Stimulated activated effector memory CD8-positive, alpha-beta T cell treated with anti-CD3 and anti-CD28 coated beads, Interleukin-12 subunit alpha, Interleukin-12 subunit beta, amount 100 ng/mL, for 72 hours (primary cell): ENCODE results near the gene CCND3.
A peak's percentile ranks its signal among the peaks of the same experiment; 100 is the strongest.

ENCODE experiments used
- ATAC-seq: fragments of 150-1000 bp; cut with Tn5 transposase; 2 replicates; pipeline ENCODE4 v1.10.0; 2021
- DNase-seq, 2 donors: peaks; one replicate each; pipeline ENCODE4 v3.0.0; 2021 to 2022; ENCODE audit warnings: low spot score in 2 of 2
- H3K27ac Mint-ChIP-seq: one replicate; pipeline ENCODE4 v1.8.0; 2022; ENCODE audit warnings: mild to moderate bottlenecking, mixed read lengths
- H3K36me3 Mint-ChIP-seq: one replicate; pipeline ENCODE4 v1.8.0; 2022; ENCODE audit warnings: mild to moderate bottlenecking, mixed read lengths
- H3K4me1 Mint-ChIP-seq: one replicate; pipeline ENCODE4 v1.8.0; 2022; ENCODE audit warnings: mixed read lengths
- H3K4me3 Mint-ChIP-seq: one replicate; pipeline ENCODE4 v1.8.0; 2022; ENCODE audit warnings: mild to moderate bottlenecking, mixed read lengths
- H3K9me3 Mint-ChIP-seq: one replicate; pipeline ENCODE4 v1.8.0; 2022; ENCODE audit warnings: mixed read lengths

CCND3 gene

DNA sequence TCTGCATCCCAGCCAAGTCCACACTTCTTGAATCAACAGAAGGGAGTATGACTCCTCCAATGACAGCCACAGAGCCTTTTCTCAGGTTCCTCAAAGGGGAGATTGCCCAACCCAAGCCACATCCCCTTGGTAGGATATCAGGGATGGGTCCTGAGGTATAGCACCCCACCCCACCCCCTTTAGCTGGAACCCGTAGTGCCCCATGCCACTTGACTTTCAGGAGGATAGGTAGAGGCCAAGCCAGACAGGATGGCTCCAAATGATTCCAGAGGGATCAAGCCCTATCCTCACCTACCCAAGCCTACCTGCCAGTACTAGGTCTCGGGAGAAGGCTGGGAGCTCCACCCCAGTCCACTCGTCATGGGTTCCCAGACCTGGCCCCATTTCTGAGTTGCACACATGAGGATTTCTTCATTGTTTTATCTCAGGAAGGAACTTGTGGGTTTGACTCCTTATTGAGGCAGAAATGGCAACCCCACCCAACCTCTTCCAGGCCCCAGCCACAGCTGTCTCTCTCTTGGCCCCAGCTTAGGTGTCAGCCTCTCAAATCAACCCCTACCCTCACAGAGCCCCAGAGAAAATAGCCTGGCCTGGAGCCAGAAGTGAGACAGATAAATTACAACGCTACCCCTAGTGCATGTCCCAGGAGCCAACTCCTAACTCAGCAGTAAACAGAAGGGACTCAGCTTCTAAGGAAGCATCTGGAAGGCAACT is 3.6 kb downstream of the CCND3 start:
- Mint-ChIP-seq H3K27ac (peak overlapping the region; percentile 95), H3K4me1 (peaks cover 75% of the 10 kb centered on the region), H3K9me3 (no peaks in the 10 kb centered on the region), H3K36me3 (peaks cover 88% of the 10 kb centered on the region), H3K4me3 (peak overlapping the region; percentile 99)
- ATAC-seq (no peak), DNase-seq (no peak)

DNA sequence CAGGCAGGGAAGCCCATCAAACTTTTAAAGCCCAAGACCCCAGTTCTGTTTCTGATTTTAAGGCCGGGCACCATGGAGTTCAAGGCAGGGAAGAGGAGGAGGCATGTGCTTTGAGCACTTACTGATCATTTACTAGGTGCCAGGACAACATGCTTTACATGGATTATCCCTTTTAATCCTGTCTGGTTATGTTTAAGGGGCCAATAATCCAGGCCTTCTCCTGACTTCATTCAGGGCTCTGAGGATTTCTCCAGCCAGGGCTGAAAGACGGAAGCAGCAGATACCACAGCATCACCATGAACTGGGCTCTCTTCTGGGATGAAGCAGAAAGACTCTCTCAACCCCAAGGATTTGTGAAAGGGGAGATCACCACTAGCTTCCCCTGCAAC is 4.1 kb downstream of the CCND3 start:
- H3K9me3 Mint-ChIP-seq = no peaks in the 10 kb centered on the region
- H3K4me3 Mint-ChIP-seq = peak overlapping the region; percentile 99
- H3K4me1 Mint-ChIP-seq = peaks cover 76% of the 10 kb centered on the region
- H3K27ac Mint-ChIP-seq = peak overlapping the region; percentile 95
- peaks cover 94% of the 10 kb centered on the region for H3K36me3 Mint-ChIP-seq
- DNase-seq = no peak
- no peak for ATAC-seq

- peaks cover 72% of the 10 kb centered on the region for H3K4me1 Mint-ChIP-seq
- ATAC-seq = peak; percentile 89
- peaks cover 98% of the 10 kb centered on the region for H3K36me3 Mint-ChIP-seq
- peak overlapping the region; percentile 95 for H3K27ac Mint-ChIP-seq
- H3K9me3 Mint-ChIP-seq = no peaks in the 10 kb centered on the region
- peak overlapping the region; percentile 99 for H3K4me3 Mint-ChIP-seq
- peak; percentile 56 to 88 for DNase-seq
These were observed 5.4 kb downstream of the CCND3 start for GRCh38 chr6:41936073-41936837.

- peaks cover 75% of the 10 kb centered on the region for H3K4me1 Mint-ChIP-seq
- no peaks in the 10 kb centered on the region for H3K9me3 Mint-ChIP-seq
- ATAC-seq (no peak), DNase-seq (no peak)
- peak overlapping the region; percentile 99 for H3K4me3 Mint-ChIP-seq
- H3K27ac Mint-ChIP-seq = peak overlapping the region; percentile 95
- peaks cover 98% of the 10 kb centered on the region for H3K36me3 Mint-ChIP-seq
These were observed 5.9 kb downstream of the CCND3 start for GRCh38 chr6:41935685-41936072.

DNA sequence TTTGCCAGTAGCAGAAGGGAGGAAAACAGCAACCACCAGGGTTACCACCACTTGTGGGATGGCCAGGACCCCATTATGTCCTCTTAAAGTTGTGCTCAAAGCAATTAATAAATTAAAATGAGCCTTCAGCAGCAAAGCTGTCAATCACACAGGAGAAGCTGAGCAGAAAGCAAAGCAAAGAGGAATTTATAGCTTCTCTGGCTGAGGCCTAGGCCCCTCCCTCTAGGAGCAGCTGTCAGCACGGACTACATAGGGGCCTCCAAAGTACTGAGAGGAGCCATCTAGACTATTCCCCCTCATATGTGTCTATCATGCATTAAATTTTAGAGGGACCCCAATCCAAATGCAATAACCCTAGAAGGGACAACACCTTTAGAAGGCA is 6.4 kb downstream of the CCND3 start:
- H3K4me3 Mint-ChIP-seq = peak overlapping the region; percentile 99
- ATAC-seq (no peak), DNase-seq (no peak)
- peak overlapping the region; percentile 95 for H3K27ac Mint-ChIP-seq
- peaks cover 71% of the 10 kb centered on the region for H3K4me1 Mint-ChIP-seq
- peaks cover 98% of the 10 kb centered on the region for H3K36me3 Mint-ChIP-seq
- H3K9me3 Mint-ChIP-seq = no peaks in the 10 kb centered on the region

DNA sequence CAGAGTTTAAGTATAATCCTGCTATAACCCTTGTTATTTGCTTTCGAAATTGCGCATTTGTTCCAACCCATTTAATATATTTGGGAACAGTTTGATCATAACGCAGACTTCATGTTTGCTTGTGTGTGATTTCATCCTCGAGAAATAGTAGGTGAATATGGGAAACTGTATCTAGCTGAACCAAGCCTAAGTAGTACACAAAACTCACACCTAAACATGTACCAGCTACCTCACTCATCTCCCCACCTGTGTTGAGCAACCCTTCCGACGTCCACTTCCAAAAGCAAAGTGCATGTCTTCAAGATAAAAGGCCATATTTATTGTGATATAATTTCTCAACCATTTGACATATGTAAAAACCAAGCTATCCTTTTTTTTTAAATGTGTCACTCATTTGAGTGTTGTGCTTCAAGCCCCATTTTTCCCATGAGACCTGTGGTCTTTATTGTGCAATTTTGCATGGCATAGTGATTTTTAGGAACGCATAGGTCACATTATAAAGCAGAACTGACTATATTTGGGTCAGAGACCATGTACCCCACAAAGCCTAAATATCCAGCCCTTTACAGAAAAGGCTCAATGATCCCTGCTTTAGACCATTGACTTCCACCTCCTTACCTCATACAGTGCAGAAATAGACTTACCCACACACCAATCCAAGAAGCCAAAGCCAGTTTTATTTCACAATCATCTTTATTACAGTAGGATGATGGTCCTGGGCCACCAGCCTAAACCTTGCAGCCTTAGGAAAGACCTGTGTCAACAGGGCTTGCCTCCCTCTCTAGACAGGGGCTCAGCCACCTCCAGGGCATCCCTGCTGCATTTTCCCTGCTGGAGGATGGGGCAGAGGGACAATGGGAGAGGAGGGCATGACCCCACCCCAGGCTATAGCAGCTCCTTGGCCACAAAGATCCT is 7.1 kb downstream of the CCND3 start:
- Mint-ChIP-seq H3K9me3 (no peaks in the 10 kb centered on the region), H3K4me1 (peaks cover 64% of the 10 kb centered on the region), H3K4me3 (peak overlapping the region; percentile 99), H3K27ac (peak overlapping the region; percentile 95), H3K36me3 (peaks cover 98% of the 10 kb centered on the region)
- no peak for ATAC-seq
- DNase-seq = no peak

DNA sequence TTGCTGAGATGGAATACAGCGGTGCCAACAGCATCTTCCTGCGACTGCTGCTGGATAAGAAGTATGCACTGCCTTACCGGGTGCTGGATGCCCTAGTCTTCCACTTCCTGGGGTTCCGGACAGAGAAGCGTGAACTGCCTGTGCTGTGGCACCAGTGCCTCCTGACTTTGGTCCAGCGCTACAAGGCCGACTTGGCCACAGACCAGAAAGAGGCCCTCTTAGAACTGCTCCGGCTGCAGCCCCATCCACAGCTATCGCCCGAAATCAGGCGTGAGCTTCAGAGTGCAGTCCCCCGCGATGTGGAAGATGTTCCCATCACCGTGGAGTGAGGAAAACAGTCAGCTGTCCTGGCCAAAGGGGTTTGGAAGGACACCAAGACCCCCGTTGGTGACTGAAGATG is 9.2 kb downstream of the CCND3 start:
- Mint-ChIP-seq H3K36me3 (peaks cover 98% of the 10 kb centered on the region), H3K4me1 (peaks cover 43% of the 10 kb centered on the region), H3K27ac (peak overlapping the region; percentile 43), H3K9me3 (no peaks in the 10 kb centered on the region), H3K4me3 (no peak overlapping the region)
- ATAC-seq = no peak
- DNase-seq = no peak

DNA sequence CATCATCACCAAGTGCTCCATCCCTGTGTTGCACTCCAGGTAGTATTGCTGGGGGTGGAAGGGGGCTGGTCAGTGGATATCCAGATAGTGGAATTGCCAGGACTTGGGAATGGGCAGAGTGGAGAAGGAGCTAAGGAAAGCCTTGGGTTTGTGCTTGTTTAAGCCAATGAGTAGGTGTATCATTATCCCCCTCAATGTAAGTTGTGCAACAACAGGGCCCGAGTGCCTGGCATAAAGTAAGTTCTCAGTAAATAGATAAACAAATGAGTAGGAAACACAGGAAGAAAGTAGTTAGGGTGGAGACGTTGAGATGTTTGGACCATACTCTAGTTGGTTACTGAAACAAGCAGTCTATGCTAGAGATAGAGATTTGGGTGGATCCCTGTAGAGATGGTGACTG is 9.8 kb downstream of the CCND3 start:
- DNase-seq (no peak), ATAC-seq (no peak)
- Mint-ChIP-seq H3K9me3 (no peaks in the 10 kb centered on the region), H3K4me3 (no peak overlapping the region), H3K4me1 (peaks cover 37% of the 10 kb centered on the region), H3K27ac (peak overlapping the region; percentile 43), H3K36me3 (peaks cover 100% of the 10 kb centered on the region)

- DNase-seq (no peak), ATAC-seq (no peak)
- peaks cover 26% of the 10 kb centered on the region for H3K4me1 Mint-ChIP-seq
- H3K27ac Mint-ChIP-seq = peak overlapping the region; percentile 43
- H3K4me3 Mint-ChIP-seq = no peak overlapping the region
- peaks cover 100% of the 10 kb centered on the region for H3K36me3 Mint-ChIP-seq
- no peaks in the 10 kb centered on the region for H3K9me3 Mint-ChIP-seq
These were observed 11.7 kb downstream of the CCND3 start for GRCh38 chr6:41929924-41930323.

DNA sequence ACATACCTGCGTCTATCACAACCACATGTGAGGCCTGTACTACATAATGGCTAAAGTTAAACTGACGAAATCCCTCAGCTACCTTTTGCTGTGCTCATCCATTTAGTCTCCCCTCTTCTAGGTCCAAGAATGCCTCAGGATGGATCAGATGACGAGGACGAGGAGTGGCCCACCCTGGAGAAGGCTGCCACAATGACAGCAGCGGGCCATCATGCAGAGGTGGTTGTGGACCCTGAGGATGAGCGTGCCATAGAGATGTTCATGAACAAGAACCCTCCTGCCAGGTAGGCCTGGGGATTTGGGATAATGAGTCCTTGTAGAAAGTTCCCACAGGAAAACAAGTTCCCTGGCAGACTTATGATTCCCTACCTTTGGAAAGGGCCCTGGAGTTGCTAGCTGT is 14.4 kb downstream of the CCND3 start:
- no peak for DNase-seq
- Mint-ChIP-seq H3K4me3 (no peak overlapping the region), H3K36me3 (peaks cover 100% of the 10 kb centered on the region), H3K9me3 (no peaks in the 10 kb centered on the region), H3K27ac (peak overlapping the region; percentile 43), H3K4me1 (peaks cover 38% of the 10 kb centered on the region)
- no peak for ATAC-seq

- peak overlapping the region; percentile 98 for H3K4me3 Mint-ChIP-seq
- H3K9me3 Mint-ChIP-seq = no peaks in the 10 kb centered on the region
- ATAC-seq (no peak), DNase-seq (no peak)
- H3K4me1 Mint-ChIP-seq = peaks cover 62% of the 10 kb centered on the region
- H3K36me3 Mint-ChIP-seq = peaks cover 65% of the 10 kb centered on the region
- peak overlapping the region; percentile 98 for H3K27ac Mint-ChIP-seq
These were observed 19.5 kb downstream of the CCND3 start for GRCh38 chr6:41922154-41922553.

- H3K4me1 Mint-ChIP-seq = peaks cover 62% of the 10 kb centered on the region
- no peak for DNase-seq
- H3K27ac Mint-ChIP-seq = peak overlapping the region; percentile 98
- H3K36me3 Mint-ChIP-seq = peaks cover 64% of the 10 kb centered on the region
- ATAC-seq = peak; percentile 36
- no peaks in the 10 kb centered on the region for H3K9me3 Mint-ChIP-seq
- peak overlapping the region; percentile 98 for H3K4me3 Mint-ChIP-seq
These were observed 20.0 kb downstream of the CCND3 start for GRCh38 chr6:41921712-41921998.

GRCh38 chr6:41920921-41921711 is 20.5 kb downstream of the CCND3 start, which contains the start of the genes BYSL and MED20:
BYSL (plus strand) TSS chr6:41921499; CDS start chr6:41921563, 64 bp downstream.
MED20 (minus strand) TSS chr6:41921139; CDS start chr6:41921018, 121 bp downstream.
- peak; percentile 94 for ATAC-seq
- peaks cover 64% of the 10 kb centered on the region for H3K36me3 Mint-ChIP-seq
- peaks cover 61% of the 10 kb centered on the region for H3K4me1 Mint-ChIP-seq
- no peaks in the 10 kb centered on the region for H3K9me3 Mint-ChIP-seq
- peak; percentile 99 for DNase-seq
- H3K4me3 Mint-ChIP-seq = peak within 1 kb of the TSS; percentile 98
- peak within 1 kb of the TSS; percentile 98 for H3K27ac Mint-ChIP-seq

DNA sequence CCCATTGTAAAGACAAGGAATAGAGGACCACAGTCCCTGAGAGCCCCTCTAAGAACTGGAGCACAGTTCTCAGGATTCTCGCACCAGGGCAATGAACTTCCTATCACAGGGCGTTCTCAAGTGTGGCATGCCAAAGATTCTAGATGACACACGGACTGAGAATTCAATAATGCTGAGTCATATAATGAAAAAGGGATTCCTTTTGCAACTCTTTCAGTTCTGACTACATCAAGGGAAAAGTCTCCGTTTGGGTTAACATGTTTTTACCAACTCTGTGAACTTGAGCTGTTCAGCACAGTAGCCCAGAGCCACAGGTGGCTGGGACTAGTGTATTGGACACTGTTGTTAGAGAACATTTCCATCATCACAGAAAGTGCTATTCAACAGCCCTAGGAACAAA is 24.1 kb downstream of the CCND3 start:
- no peak for DNase-seq
- peak overlapping the region; percentile 54 for H3K27ac Mint-ChIP-seq
- peaks cover 32% of the 10 kb centered on the region for H3K4me1 Mint-ChIP-seq
- H3K9me3 Mint-ChIP-seq = no peaks in the 10 kb centered on the region
- ATAC-seq = peak; percentile 14
- no peak overlapping the region for H3K4me3 Mint-ChIP-seq
- peaks cover 64% of the 10 kb centered on the region for H3K36me3 Mint-ChIP-seq
